Thyroid gland (tissue), 4 donors: ENCODE measurements around the gene GPC6. TPM values are rescaled to one million over a fixed set of nuclear protein-coding genes. Genes with fewer than 3 reads are reported as not detected.

ENCODE experiments used
- DNase-seq, 2 donors: peaks; one replicate each; pipeline ENCODE4 v3.0.0-alpha.2; 2019
- H3K27ac ChIP-seq, 3 donors: fragments of 200-600 bp; sonication (generic); 1 replicate in 2 of 3; 2 replicates in 1 of 3; pipeline ENCODE4 v1.5.1; 2016 to 2019; ENCODE audit warnings: mild to moderate bottlenecking in 1 of 3, moderate library complexity in 1 of 3
- H3K27me3 ChIP-seq: fragments of 200-600 bp; sonication (generic); one replicate; pipeline ENCODE4 v1.5.1; 2019
- H3K36me3 ChIP-seq, 2 donors: fragments of 200-600 bp; sonication (generic); one replicate each; pipeline ENCODE4 v1.5.1; 2016 to 2019
- H3K4me1 ChIP-seq, 2 donors: fragments of 200-600 bp; sonication (generic); one replicate each; pipeline ENCODE4 v1.5.1; 2017 to 2019
- H3K4me3 ChIP-seq, 3 donors: fragments of 200-600 bp; sonication (generic); replicated peaks in 1 of 3; 1 replicate in 2 of 3; 2 replicates in 1 of 3; pipeline ENCODE4 v1.5.1; 2016; ENCODE audit warnings: mild to moderate bottlenecking in 1 of 3
- H3K9me3 ChIP-seq: fragments of 200-600 bp; sonication (generic); one replicate; pipeline ENCODE4 v1.5.1; 2017
- CTCF ChIP-seq, 6 experiments: fragments of 200-600 bp in 3 of 6; fragments of 450-650 bp in 3 of 6; sonication (generic) in 3 of 6; IDR thresholded peaks; one replicate each; pipeline ENCODE4 v1.5.1; 2016 to 2019; ENCODE audit warnings: antibody characterized with exemption in 6 of 6, mild to moderate bottlenecking in 2 of 6, inconsistent platforms in 1 of 6, moderate library complexity in 1 of 6
- POLR2A ChIP-seq, 2 donors: fragments of 450-650 bp; IDR thresholded peaks; one replicate each; pipeline ENCODE4 v1.6.1; 2017; ENCODE audit warnings: antibody characterized with exemption in 2 of 2, mild to moderate bottlenecking in 2 of 2, moderate library complexity in 1 of 2
- WGBS, 2 donors: methylation state at CpG; one replicate each; pipeline ENCODE4 v1.1.5; 2017; 5-methylcytosine and 5-hydroxymethylcytosine counted together
- intact Hi-C: fragments of 100-400 bp; cut with DNase I; formaldehyde crosslinking; loops from one replicate; pipeline ENCODE4 v1.15.1; 2023
- total RNA-seq, 4 donors: library from RNA; depleted of rRNA; stranded (reverse); fragments of >200 nt; gene quantifications; one replicate each; pipeline ENCODE4 v1.2.3, GENCODE V29; 2016

GPC6 gene
- total RNA-seq, 4 donors from 2014 or later: 2.8 to 13.4 (median 7.5) TPM

- H3K4me1 ChIP-seq: no peaks in the 10 kb centered on the region
- no peak for DNase-seq
- intact Hi-C loops: no loop called here
- no peak overlapping the region for H3K27ac ChIP-seq
- no peak overlapping the region for H3K4me3 ChIP-seq
- H3K27me3 ChIP-seq: no peaks in the 10 kb centered on the region
- WGBS, 2 donors: 43 to 46% methylated on average over 3 of the region's 3 CpGs
- no peaks in the 10 kb centered on the region for H3K36me3 ChIP-seq
- no peaks in the 10 kb centered on the region for H3K9me3 ChIP-seq
- TF ChIP-seq POLR2A (IDR thresholded peaks at IDR 0.05) (no peak), CTCF (IDR thresholded peaks at IDR 0.05) (no peak)
Observed at GRCh38 chr13:93505104-93505952, 278.7 kb downstream of the GPC6 start.

- H3K9me3 ChIP-seq: no peaks in the 10 kb centered on the region
- no peaks in the 10 kb centered on the region for H3K27me3 ChIP-seq
- DNase-seq: no peak
- no peak overlapping the region for H3K4me3 ChIP-seq
- H3K4me1 ChIP-seq: no peaks in the 10 kb centered on the region
- no peak overlapping the region for H3K27ac ChIP-seq
- 48 to 62% methylated on average over 2 of the region's 2 CpGs for WGBS, 2 donors
- intact Hi-C loops: no loop called here
- TF ChIP-seq POLR2A (IDR thresholded peaks at IDR 0.05) (no peak), CTCF (IDR thresholded peaks at IDR 0.05) (no peak)
- H3K36me3 ChIP-seq: no peaks in the 10 kb centered on the region
Observed at GRCh38 chr13:93511011-93511410, 284.4 kb downstream of the GPC6 start.

- no peaks in the 10 kb centered on the region for H3K4me1 ChIP-seq
- TF ChIP-seq POLR2A (IDR thresholded peaks at IDR 0.05): no peak
- no peak for TF ChIP-seq CTCF (IDR thresholded peaks at IDR 0.05)
- no peaks in the 10 kb centered on the region for H3K36me3 ChIP-seq
- intact Hi-C loops: no loop called here
- no peaks in the 10 kb centered on the region for H3K9me3 ChIP-seq
- H3K27ac ChIP-seq: no peak overlapping the region
- no peaks in the 10 kb centered on the region for H3K27me3 ChIP-seq
- no peak overlapping the region for H3K4me3 ChIP-seq
- DNase-seq: no peak
Observed at GRCh38 chr13:93515267-93515666, 288.7 kb downstream of the GPC6 start.

- H3K27me3 ChIP-seq: no peaks in the 10 kb centered on the region
- no peak for TF ChIP-seq CTCF (IDR thresholded peaks at IDR 0.05)
- TF ChIP-seq POLR2A (IDR thresholded peaks at IDR 0.05): no peak
- DNase-seq: no peak
- intact Hi-C loops: no loop called here
- H3K4me1 ChIP-seq: no peaks in the 10 kb centered on the region
- no peaks in the 10 kb centered on the region for H3K9me3 ChIP-seq
- H3K4me3 ChIP-seq: no peak overlapping the region
- no peak overlapping the region for H3K27ac ChIP-seq
- no peaks in the 10 kb centered on the region for H3K36me3 ChIP-seq
Observed at GRCh38 chr13:93517658-93518057, 291.1 kb downstream of the GPC6 start.

- H3K9me3 ChIP-seq: no peaks in the 10 kb centered on the region
- no peaks in the 10 kb centered on the region for H3K27me3 ChIP-seq
- H3K36me3 ChIP-seq: no peaks in the 10 kb centered on the region
- TF ChIP-seq CTCF (IDR thresholded peaks at IDR 0.05) (no peak), POLR2A (IDR thresholded peaks at IDR 0.05) (no peak)
- no peak for DNase-seq
- H3K4me1 ChIP-seq: no peaks in the 10 kb centered on the region
- no peak overlapping the region for H3K4me3 ChIP-seq
- intact Hi-C loops: no loop called here
- H3K27ac ChIP-seq: no peak overlapping the region
- 65 to 69% methylated on average over 2 of the region's 2 CpGs for WGBS, 2 donors
Observed at GRCh38 chr13:93521307-93521706, 294.7 kb downstream of the GPC6 start.
